IPS-NIHi7 (cell line): ENCODE measurements around the gene ADAMTS13.
"Not testable (repeated sequence)": the region's sequence is repeated elsewhere in the genome, so short reads cannot be mapped to it uniquely, and the experiment has no call there.

Experiments
- DNase-seq: peaks from one replicate; pipeline ENCODE4 v3.0.0; 2012; ENCODE audit warnings: mixed read lengths; ENCODE audit errors: extremely low spot score

Gene ADAMTS13

GRCh38 chr9:133425049-133425632, 3.0 kb downstream of the ADAMTS13 start:
- DNase-seq = no peak

- no peak for DNase-seq
Observed at GRCh38 chr9:133426011-133426410, 3.8 kb downstream of the ADAMTS13 start.

- DNase-seq = no peak
Observed at GRCh38 chr9:133427658-133428348, 5.6 kb downstream of the ADAMTS13 start.

- DNase-seq = peak; percentile 81
Observed at GRCh38 chr9:133428617-133429101, 6.5 kb downstream of the ADAMTS13 start.

GRCh38 chr9:133429214-133429613, 7.0 kb downstream of the ADAMTS13 start:
- DNase-seq = peak; percentile 62

- DNase-seq = peak; percentile 95
Observed at GRCh38 chr9:133429641-133430161, 7.5 kb downstream of the ADAMTS13 start.

GRCh38 chr9:133430244-133430643, 8.1 kb downstream of the ADAMTS13 start:
- DNase-seq = no peak

- DNase-seq = no peak
Observed at GRCh38 chr9:133433351-133433843, 11.2 kb downstream of the ADAMTS13 start.

- DNase-seq = no peak
Observed at GRCh38 chr9:133436681-133437080, 14.5 kb downstream of the ADAMTS13 start.

- no peak for DNase-seq
Observed at GRCh38 chr9:133437753-133438531, 15.8 kb downstream of the ADAMTS13 start.

- no peak for DNase-seq
Observed at GRCh38 chr9:133439337-133439736, 17.2 kb downstream of the ADAMTS13 start.

- DNase-seq = no peak
Observed at GRCh38 chr9:133440874-133441273, 18.7 kb downstream of the ADAMTS13 start.

GRCh38 chr9:133441571-133441970, 19.4 kb downstream of the ADAMTS13 start:
- DNase-seq = no peak

GRCh38 chr9:133443248-133443647, 21.1 kb downstream of the ADAMTS13 start:
- no peak for DNase-seq

GRCh38 chr9:133443982-133444381, 21.8 kb downstream of the ADAMTS13 start:
- no peak for DNase-seq

GRCh38 chr9:133445293-133445969, 23.3 kb downstream of the ADAMTS13 start:
- DNase-seq = no peak

GRCh38 chr9:133448487-133448972, 26.4 kb downstream of the ADAMTS13 start:
- no peak for DNase-seq

GRCh38 chr9:133449760-133450159, 27.6 kb downstream of the ADAMTS13 start:
- DNase-seq = no peak

GRCh38 chr9:133451865-133452264, 29.7 kb downstream of the ADAMTS13 start:
- not testable (repeated sequence) for DNase-seq

- DNase-seq = no peak
Observed at GRCh38 chr9:133452562-133452961, 30.4 kb downstream of the ADAMTS13 start.

GRCh38 chr9:133453651-133454050, 31.5 kb downstream of the ADAMTS13 start:
- DNase-seq = no peak
